Neural crest cell (in vitro differentiated cells): Measurements from ENCODE around the gene FOLR3. TPM values are rescaled to one million over a fixed set of nuclear protein-coding genes. Genes with fewer than 3 reads are reported as not detected.

ENCODE experiments used
- DNase-seq: peaks from one replicate; pipeline ENCODE4 v3.0.0; 2021; ENCODE audit warnings: low read depth, mixed read lengths, low spot score
- H3K27ac Mint-ChIP-seq: one replicate; pipeline ENCODE4 v1.8.0; 2021; ENCODE audit warnings: mild to moderate bottlenecking, mixed read lengths; ENCODE audit not compliant: unreplicated experiment
- H3K27me3 Mint-ChIP-seq: 2 replicates; pipeline ENCODE4 v1.8.0; 2021; ENCODE audit warnings: low read depth, mild to moderate bottlenecking, mixed read lengths
- H3K36me3 Mint-ChIP-seq: 2 replicates; pipeline ENCODE4 v1.8.0; 2021; ENCODE audit warnings: low read depth, mild to moderate bottlenecking, mixed read lengths
- H3K4me1 Mint-ChIP-seq: 2 replicates; pipeline ENCODE4 v1.8.0; 2021; ENCODE audit warnings: mixed read lengths
- H3K4me3 Mint-ChIP-seq: one replicate; pipeline ENCODE4 v1.8.0; 2021; ENCODE audit warnings: mild to moderate bottlenecking, mixed read lengths
- H3K9me3 Mint-ChIP-seq: 2 replicates; pipeline ENCODE4 v1.8.0; 2021; ENCODE audit warnings: mixed read lengths
- CTCF ChIP-seq: fragments of 200-600 bp; sonication (generic); conservative IDR thresholded peaks from 2 replicates; pipeline ENCODE4 v1.5.0; 2021; ENCODE audit warnings: antibody characterized with exemption, mild to moderate bottlenecking
- total RNA-seq: library from RNA; stranded (reverse); gene quantifications from 2 replicates; pipeline ENCODE4 v1.2.1, GENCODE V29; 2021

Gene FOLR3
- total RNA-seq, 1 donor from 2014 or later = not detected

- Mint-ChIP-seq H3K27me3 (peaks cover 26% of the 10 kb centered on the region), H3K9me3 (peaks cover 18% of the 10 kb centered on the region), H3K36me3 (peaks cover 5% of the 10 kb centered on the region), H3K27ac (no peak overlapping the region), H3K4me3 (no peak overlapping the region), H3K4me1 (no peaks in the 10 kb centered on the region)
- TF ChIP-seq CTCF = no peak
- DNase-seq = no peak
These were observed 11.5 kb upstream of the FOLR3 start for GRCh38 chr11:72124046-72124445.

- H3K4me1 Mint-ChIP-seq = no peaks in the 10 kb centered on the region
- peaks cover 23% of the 10 kb centered on the region for H3K9me3 Mint-ChIP-seq
- H3K27me3 Mint-ChIP-seq = peaks cover 32% of the 10 kb centered on the region
- H3K4me3 Mint-ChIP-seq = no peak overlapping the region
- TF ChIP-seq CTCF = no peak
- peaks cover 8% of the 10 kb centered on the region for H3K36me3 Mint-ChIP-seq
- DNase-seq = no peak
- H3K27ac Mint-ChIP-seq = no peak overlapping the region
These were observed 9.6 kb upstream of the FOLR3 start for GRCh38 chr11:72125956-72126355.

GRCh38 chr11:72127923-72128322 is 7.6 kb upstream of the FOLR3 start:
- Mint-ChIP-seq H3K4me1 (no peaks in the 10 kb centered on the region), H3K4me3 (no peak overlapping the region), H3K36me3 (peaks cover 8% of the 10 kb centered on the region), H3K27me3 (peaks cover 44% of the 10 kb centered on the region), H3K9me3 (peaks cover 22% of the 10 kb centered on the region), H3K27ac (no peak overlapping the region)
- no peak for TF ChIP-seq CTCF
- DNase-seq = no peak

GRCh38 chr11:72129381-72129780 is 6.1 kb upstream of the FOLR3 start:
- Mint-ChIP-seq H3K36me3 (peaks cover 8% of the 10 kb centered on the region), H3K4me3 (no peak overlapping the region), H3K9me3 (peaks cover 22% of the 10 kb centered on the region), H3K27me3 (peaks cover 47% of the 10 kb centered on the region), H3K4me1 (no peaks in the 10 kb centered on the region), H3K27ac (no peak overlapping the region)
- DNase-seq = no peak
- TF ChIP-seq CTCF = no peak

- Mint-ChIP-seq H3K36me3 (peaks cover 8% of the 10 kb centered on the region), H3K4me3 (no peak overlapping the region), H3K4me1 (no peaks in the 10 kb centered on the region), H3K9me3 (peaks cover 15% of the 10 kb centered on the region), H3K27me3 (peaks cover 43% of the 10 kb centered on the region), H3K27ac (no peak overlapping the region)
- no peak for DNase-seq
- no peak for TF ChIP-seq CTCF
These were observed 2.9 kb upstream of the FOLR3 start for GRCh38 chr11:72132646-72133045.
